Measurements from ENCODE around the gene LCE1D.

DNA sequence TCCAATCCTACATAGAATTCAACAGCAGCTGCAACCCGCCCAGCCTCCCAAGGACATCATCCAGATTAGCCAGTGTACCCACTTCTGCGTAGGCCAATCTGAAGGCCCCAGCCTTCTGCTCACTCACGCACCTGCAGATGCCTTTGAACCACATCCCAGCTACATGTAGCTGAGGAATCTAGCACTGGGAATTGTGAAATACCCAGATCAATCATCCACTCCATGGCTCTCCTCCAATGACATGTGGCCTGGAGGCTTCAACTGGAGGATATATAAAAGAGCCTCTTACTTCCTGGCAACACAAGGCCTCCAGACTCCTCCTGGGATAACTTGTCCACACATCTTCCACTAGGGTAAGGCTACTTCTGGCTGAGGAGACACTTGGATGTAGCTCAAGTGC, 46.0 kb downstream of the LCE1D start, which contains the start of gene LCE6A:
- TF ChIP-seq, protein P1, sequence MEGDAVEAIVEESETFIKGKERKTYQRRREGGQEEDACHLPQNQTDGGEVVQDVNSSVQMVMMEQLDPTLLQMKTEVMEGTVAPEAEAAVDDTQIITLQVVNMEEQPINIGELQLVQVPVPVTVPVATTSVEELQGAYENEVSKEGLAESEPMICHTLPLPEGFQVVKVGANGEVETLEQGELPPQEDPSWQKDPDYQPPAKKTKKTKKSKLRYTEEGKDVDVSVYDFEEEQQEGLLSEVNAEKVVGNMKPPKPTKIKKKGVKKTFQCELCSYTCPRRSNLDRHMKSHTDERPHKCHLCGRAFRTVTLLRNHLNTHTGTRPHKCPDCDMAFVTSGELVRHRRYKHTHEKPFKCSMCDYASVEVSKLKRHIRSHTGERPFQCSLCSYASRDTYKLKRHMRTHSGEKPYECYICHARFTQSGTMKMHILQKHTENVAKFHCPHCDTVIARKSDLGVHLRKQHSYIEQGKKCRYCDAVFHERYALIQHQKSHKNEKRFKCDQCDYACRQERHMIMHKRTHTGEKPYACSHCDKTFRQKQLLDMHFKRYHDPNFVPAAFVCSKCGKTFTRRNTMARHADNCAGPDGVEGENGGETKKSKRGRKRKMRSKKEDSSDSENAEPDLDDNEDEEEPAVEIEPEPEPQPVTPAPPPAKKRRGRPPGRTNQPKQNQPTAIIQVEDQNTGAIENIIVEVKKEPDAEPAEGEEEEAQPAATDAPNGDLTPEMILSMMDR (IDR thresholded peaks at IDR 0.05; ENCODE audit: low read depth, low read length) = no peak
- TF ChIP-seq POLR2A (IDR thresholded peaks at IDR 0.05; ENCODE audit: extremely low read depth, insufficient read length) (no peak), MYC (IDR thresholded peaks at IDR 0.05; ENCODE audit: low read depth, low read length) (no peak)
- TF ChIP-seq, protein P2, sequence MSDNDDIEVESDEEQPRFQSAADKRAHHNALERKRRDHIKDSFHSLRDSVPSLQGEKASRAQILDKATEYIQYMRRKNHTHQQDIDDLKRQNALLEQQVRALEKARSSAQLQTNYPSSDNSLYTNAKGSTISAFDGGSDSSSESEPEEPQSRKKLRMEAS (IDR thresholded peaks at IDR 0.05; ENCODE audit: low read depth, low read length) = no peak
